Right ventricle myocardium superior (tissue), 1 donor: Measurements from ENCODE around the gene FBXW11. TPM values are rescaled to one million over a fixed set of nuclear protein-coding genes. Genes with fewer than 3 reads are reported as not detected.
"Not testable (repeated sequence)": the region's sequence is repeated elsewhere in the genome, so short reads cannot be mapped to it uniquely, and the experiment has no call there.

Experiments
- ATAC-seq: fragments of 200-7000 bp; cut with Tn5 transposase; one replicate; pipeline ENCODE4 v1.9.1; 2020; ENCODE audit warnings: mild to moderate bottlenecking; ENCODE audit not compliant: poor library complexity
- DNase-seq: peaks from one replicate; pipeline ENCODE4 v3.0.0-alpha.2; 2020
- intact Hi-C: fragments of 100-400 bp; cut with DNase I; formaldehyde crosslinking; loops from one replicate; pipeline ENCODE4 v1.11.2; 2022
- total RNA-seq: library from RNA; stranded (reverse); fragmentation: NEBNext Ultra II Directional; extraction: Animal tissue kit (Norgen Biotek cat#: 25700); gene quantifications from one replicate; pipeline ENCODE4 v1.2.1, GENCODE V29; 2021
- donor health status: DM: no; HTN: yes; CAD: no; lungs with severe emphysema.

The FBXW11 gene
- total RNA-seq, 1 donor from 2014 or later, result 59.3 TPM

DNA sequence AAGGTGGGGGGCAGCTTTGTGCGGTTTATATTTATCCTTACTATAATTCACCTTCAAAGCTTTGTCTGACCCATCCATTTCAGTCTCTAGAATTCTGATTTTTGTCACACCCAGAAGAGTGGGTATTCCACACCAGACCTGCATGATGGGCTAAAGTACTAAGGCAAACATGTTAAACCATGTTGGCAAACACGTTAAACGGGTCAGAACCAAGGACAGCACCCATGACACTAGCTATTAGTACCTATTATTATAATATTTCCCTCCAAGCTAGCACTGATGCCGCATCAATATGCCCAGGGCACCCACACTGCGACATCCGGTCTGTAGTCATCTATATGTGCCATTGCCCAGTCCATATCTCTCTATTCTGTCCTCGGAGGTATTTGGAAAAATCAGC, 104.7 kb downstream of the FBXW11 start:
- intact Hi-C loops, result no loop called here
- DNase-seq (no peak), ATAC-seq (no peak)

- ATAC-seq (no peak), DNase-seq (no peak)
- intact Hi-C loops, result no loop called here
These were observed 106.6 kb downstream of the FBXW11 start for GRCh38 chr5:171899792-171900191.

- DNase-seq, result no peak
- ATAC-seq, result no peak
- intact Hi-C loops, result no loop called here
These were observed 107.6 kb downstream of the FBXW11 start for GRCh38 chr5:171898879-171899278.

GRCh38 chr5:171898386-171898785, 108.1 kb downstream of the FBXW11 start:
- intact Hi-C loops, result no loop called here
- DNase-seq, result no peak
- ATAC-seq, result no peak

GRCh38 chr5:171897231-171897630, 109.2 kb downstream of the FBXW11 start:
- ATAC-seq (no peak), DNase-seq (no peak)
- intact Hi-C loops, result no loop called here

DNA sequence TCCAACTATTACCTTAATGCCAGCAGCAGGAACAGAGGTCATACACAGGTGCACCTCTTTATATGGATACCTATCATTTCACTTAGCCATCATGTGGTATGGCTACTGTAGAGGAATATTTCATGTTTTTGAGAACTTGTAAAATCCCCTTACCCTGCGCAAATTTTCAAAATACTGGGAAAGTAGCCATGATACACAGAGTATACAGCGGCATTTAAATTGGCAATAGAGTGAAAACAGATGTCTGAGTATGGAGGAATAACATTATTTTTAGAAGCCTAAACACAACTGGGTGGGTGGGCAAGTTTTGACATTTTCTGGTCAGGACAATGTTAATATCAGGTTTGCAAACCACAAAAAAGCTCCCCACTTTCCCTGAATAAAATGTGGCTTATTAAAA, 111.4 kb downstream of the FBXW11 start:
- no peak for ATAC-seq
- no peak for DNase-seq
- intact Hi-C loops, result no loop called here

DNA sequence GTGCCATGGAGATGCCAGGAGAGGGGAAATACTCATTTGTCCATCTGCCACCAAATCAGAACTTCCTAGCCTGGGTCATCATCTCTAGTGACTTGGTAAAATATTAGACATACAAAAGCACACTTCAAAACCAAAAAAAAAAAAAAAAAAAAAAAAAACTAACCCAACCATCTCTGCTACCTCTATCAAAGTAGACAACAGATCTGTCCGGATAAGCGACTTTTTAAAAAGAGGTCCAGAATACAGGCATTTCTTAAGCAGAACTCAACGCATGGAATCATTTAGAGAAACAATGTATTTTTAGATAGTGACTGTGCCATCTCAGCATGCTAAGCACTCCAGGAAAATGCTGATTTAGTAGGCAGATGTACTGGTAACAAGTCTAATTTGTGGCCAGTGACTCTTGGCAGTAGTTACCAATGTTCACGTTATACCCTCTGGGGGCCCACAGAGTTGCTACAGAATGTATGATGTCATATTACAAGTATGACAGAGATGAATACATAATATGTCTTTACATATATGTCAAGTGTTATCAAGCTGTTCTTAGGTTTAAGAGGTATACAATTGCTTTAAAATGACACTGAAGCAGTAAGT, 113.0 kb downstream of the FBXW11 start:
- ATAC-seq (peak; percentile 12), DNase-seq (no peak)
- intact Hi-C loops, result no loop called here

GRCh38 chr5:171891595-171891994, 114.8 kb downstream of the FBXW11 start:
- intact Hi-C loops, result no loop called here
- ATAC-seq (no peak), DNase-seq (no peak)

DNA sequence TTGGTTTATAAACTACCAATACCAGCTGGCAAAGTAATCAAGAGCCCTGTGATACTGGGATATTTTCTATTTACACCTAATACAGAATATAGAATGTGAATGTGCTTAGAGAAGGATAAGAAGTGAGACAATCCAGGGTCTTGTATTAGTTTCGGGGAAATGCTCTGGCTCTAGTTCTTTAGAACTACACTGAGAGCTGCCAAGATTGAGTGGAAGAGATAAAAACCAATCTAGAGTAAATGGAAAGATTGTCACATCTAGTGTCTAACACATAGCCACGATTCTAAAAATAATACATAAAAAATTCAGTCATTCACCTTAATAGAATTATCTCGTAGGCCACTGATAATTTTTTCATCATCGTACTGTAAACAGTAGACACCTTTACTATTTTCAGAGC, 115.3 kb downstream of the FBXW11 start:
- no peak for DNase-seq
- ATAC-seq, result peak; percentile 23
- intact Hi-C loops, result no loop called here

GRCh38 chr5:171888051-171888481, 118.4 kb downstream of the FBXW11 start:
- intact Hi-C loops, result no loop called here
- ATAC-seq (peak; percentile 77), DNase-seq (no peak)

GRCh38 chr5:171886037-171886436, 120.4 kb downstream of the FBXW11 start:
- ATAC-seq, DNase-seq, intact Hi-C loops: not testable (repeated sequence)

- ATAC-seq, result no peak
These were observed 124.3 kb downstream of the FBXW11 start for GRCh38 chr5:171882118-171882517.

DNA sequence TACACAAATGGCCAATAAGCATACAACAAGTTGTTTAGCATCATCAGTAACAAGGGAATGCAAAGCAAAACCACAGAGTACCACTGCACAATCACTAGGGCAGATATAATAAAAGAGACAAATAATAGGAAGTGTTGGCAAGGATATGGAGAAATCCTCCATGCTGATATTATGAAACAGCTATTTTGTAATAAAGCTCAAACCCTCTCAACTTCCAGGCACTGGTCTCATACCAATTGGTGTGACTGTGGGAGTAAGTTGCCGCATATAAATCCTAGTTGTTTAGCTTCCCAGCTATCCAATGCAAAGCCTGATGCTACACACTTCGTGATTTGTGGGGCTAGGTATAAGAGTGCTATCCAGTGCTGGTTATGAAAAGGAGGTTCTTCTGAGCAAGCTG, 132.2 kb downstream of the FBXW11 start:
- DNase-seq (no peak), ATAC-seq (peak; percentile 29)
- intact Hi-C loops, result no loop called here

More at GRCh38 chr5:171882118-171882517, 124.3 kb downstream of the FBXW11 start:
- no peak for DNase-seq
- intact Hi-C loops, result no loop called here

DNA sequence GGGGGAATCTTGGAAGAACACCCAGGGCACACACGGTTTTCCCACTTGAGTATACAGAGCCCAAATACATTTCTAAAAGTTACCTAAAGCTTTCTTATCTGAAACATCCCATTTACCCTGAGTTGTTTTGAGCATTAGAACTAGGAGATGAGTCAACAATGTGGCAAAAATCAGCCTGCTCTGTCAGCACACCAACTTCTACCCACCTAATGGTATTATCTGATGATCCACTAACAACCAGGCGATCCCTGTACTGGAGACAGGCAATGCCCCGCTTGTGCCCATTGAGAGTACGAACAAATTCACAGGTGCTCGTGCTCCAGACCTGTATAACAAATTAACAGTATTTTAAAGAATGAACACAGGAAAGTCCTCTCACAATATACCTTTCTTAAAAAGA, 133.8 kb downstream of the FBXW11 start:
- DNase-seq, result no peak
- intact Hi-C loops, result no loop called here
- ATAC-seq, result no peak

GRCh38 chr5:171871711-171872110, 134.7 kb downstream of the FBXW11 start:
- intact Hi-C loops, result no loop called here
- no peak for DNase-seq
- no peak for ATAC-seq

DNA sequence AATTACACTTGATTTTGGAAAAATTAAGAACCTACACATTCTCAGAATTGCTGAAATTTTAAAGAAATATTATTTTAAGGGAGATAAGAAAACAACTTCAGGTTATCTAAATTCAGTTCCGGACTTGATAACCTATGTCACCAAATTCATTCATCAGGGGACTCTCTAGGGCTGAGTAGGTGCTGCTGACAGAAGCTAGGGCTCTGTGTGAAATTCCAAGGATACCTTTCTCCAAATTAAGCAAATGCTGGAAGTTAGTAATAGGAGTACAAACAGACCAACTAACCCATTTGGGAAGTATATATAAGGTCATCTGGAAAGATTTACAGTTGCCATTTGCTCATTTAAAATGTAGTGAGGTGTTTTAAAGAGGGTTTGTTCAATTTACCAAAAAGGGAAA, 136.5 kb downstream of the FBXW11 start:
- DNase-seq, result no peak
- intact Hi-C loops, result no loop called here
- no peak for ATAC-seq

- no peak for DNase-seq
- no peak for ATAC-seq
- intact Hi-C loops, result no loop called here
These were observed 138.2 kb downstream of the FBXW11 start for GRCh38 chr5:171868236-171868635.

DNA sequence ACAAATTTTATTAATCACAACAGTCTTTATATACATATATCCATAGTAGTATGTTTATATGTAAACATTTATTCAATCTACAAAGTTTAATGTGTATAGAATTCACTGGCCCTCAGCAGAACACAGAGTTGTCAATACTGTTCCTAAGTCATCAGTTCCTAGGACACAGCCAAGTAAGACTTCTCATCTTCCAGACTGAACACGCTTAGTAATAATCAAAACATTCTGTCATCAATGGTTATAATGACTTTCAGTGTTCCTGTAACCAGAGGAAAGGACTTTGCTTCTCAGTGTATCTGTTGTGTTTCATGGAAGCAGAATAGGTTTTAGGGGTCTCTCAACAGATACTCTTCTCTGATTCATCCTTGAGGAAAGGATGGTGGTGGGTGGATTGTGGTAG, 138.7 kb downstream of the FBXW11 start:
- DNase-seq (no peak), ATAC-seq (no peak)
- intact Hi-C loops, result no loop called here

- intact Hi-C loops, result no loop called here
- ATAC-seq (no peak), DNase-seq (no peak)
These were observed 141.0 kb downstream of the FBXW11 start for GRCh38 chr5:171865471-171865870.

GRCh38 chr5:171863935-171864334, 142.5 kb downstream of the FBXW11 start:
- no peak for DNase-seq
- intact Hi-C loops, result no loop called here
- ATAC-seq, result peak; percentile 22

GRCh38 chr5:171862624-171863023, 143.8 kb downstream of the FBXW11 start:
- ATAC-seq (peak; percentile 57), DNase-seq (no peak)
- intact Hi-C loops, result no loop called here
